Measurements from ENCODE around the gene HILPDA.

DNA sequence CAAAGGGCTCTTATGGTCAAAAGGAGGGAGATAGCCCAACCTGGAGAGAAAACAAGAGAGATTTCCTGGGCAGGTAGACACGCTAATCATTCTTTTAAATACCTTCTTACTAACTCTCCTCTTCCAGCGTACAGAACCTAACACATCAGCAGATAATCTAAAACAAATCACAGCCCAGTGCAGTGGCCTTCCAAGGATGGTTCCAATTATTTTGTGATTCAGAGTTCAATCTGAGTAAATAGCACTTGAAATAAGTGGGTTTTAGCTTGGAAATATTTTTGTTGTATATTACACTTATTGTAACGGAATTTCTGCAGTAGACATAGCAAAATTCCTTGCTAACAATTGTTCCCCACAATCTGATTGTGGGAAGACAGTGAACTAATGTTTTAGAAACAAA is 38.6 kb upstream of the HILPDA start:
- TF ChIP-seq EZH2phosphoT487 (IDR thresholded peaks at IDR 0.05; ENCODE audit: insufficient read depth, low read depth): no peak
- no peak for TF ChIP-seq EZH2 (IDR thresholded peaks at IDR 0.05; ENCODE audit: insufficient read depth, poor library complexity, severe bottlenecking)
